K562 (cell line): ENCODE data around the gene SRP54. TPM values are rescaled to one million over a fixed set of nuclear protein-coding genes. Genes with fewer than 3 reads are reported as not detected.

Source experiments
- AFF1 ChIP-seq, 2 experiments: fragments of 450-650 bp; IDR thresholded peaks; 2 replicates each; pipeline ENCODE4 v1.6.1; 2018; ENCODE audit warnings: mild to moderate bottlenecking in 2 of 2, low read depth in 1 of 2; ENCODE audit not compliant: partially characterized antibody in 2 of 2
- ATF7 ChIP-seq: fragments of 450-650 bp; IDR thresholded peaks from 2 replicates; pipeline ENCODE4 v1.7.1; 2014; ENCODE audit warnings: mild to moderate bottlenecking, moderate library complexity
- E2F5 ChIP-seq: sonication (generic); formaldehyde crosslinking; IDR thresholded peaks from 2 replicates; pipeline ENCODE4 v1.8.0; 2022; ENCODE audit warnings: mild to moderate bottlenecking, missing genetic modification reagents
- ELF2 ChIP-seq: fragments of 250-450 bp; sonication (Bioruptor Pico); IDR thresholded peaks from 2 replicates; pipeline ENCODE4 v1.5.0; 2021; ENCODE audit warnings: mild to moderate bottlenecking
- JUND ChIP-seq, 2 experiments: IDR thresholded peaks; 2 replicates in 1 of 2; 3 replicates in 1 of 2; pipeline ENCODE4 v1.6.1; 2011; ENCODE audit warnings: borderline replicate concordance in 2 of 2, low read depth in 2 of 2, low read length in 2 of 2, improper control_type of control experiment in 1 of 2, missing biosample characterization in 1 of 2, missing genetic modification characterization in 1 of 2, missing genetic modification reagents in 1 of 2
- KLF6 ChIP-seq: fragments of 250-450 bp; sonication (Bioruptor Pico); IDR thresholded peaks from 2 replicates; pipeline ENCODE4 v1.4.0; 2020; ENCODE audit warnings: mild to moderate bottlenecking, moderate library complexity, borderline replicate concordance
- POLR2AphosphoS2 ChIP-seq: IDR thresholded peaks from 2 replicates; pipeline ENCODE4 v1.6.1; 2012; ENCODE audit warnings: low read length, improper control_type of control experiment
- SOX6 ChIP-seq: fragments of 450-650 bp; IDR thresholded peaks from 2 replicates; pipeline ENCODE4 v1.6.1; 2014; ENCODE audit warnings: mild to moderate bottlenecking
- TCFL5 ChIP-seq: fragments of 250-450 bp; sonication (Bioruptor Pico); conservative IDR thresholded peaks from 2 replicates; pipeline ENCODE4 v1.6.1; 2021; ENCODE audit warnings: mild to moderate bottlenecking, moderate library complexity, matching md5 sums
- TGIF2 ChIP-seq: sonication (generic); formaldehyde crosslinking; IDR thresholded peaks from 2 replicates; pipeline ENCODE4 v1.8.1; 2022; ENCODE audit warnings: mild to moderate bottlenecking, missing genetic modification reagents, moderate library complexity
- ZBTB40 ChIP-seq, 2 experiments: fragments of 450-650 bp in 1 of 2; sonication (generic) in 1 of 2; formaldehyde crosslinking in 1 of 2; IDR thresholded peaks; 2 replicates each; pipeline versions ENCODE4 v1.7.1 to v1.9.0; 2016 to 2022; ENCODE audit warnings: inconsistent platforms in 1 of 2, mild to moderate bottlenecking in 1 of 2, missing genetic modification reagents in 1 of 2
- polyA plus RNA-seq, 8 experiments: library from polyadenylated mRNA; depleted of rRNA in 4 of 8; stranded (reverse) in 5 of 8; unstranded in 3 of 8; fragments of >200 nt; fragmentation: Nextera tagmentation in 2 of 8; fragmentation: Illumina TruSeq in 1 of 8; extraction: Ambion mirVana in 2 of 8; extraction: Trizol in 1 of 8; gene quantifications; 2 replicates each; pipeline versions ENCODE4 v1.2.1 to v1.2.3, GENCODE V29; 2011 to 2014; ENCODE audit warnings: inconsistent platforms in 1 of 8, missing spikeins in 1 of 8
- total RNA-seq, 7 experiments: library from RNA; depleted of rRNA in 6 of 7; stranded (reverse); fragments of >200 nt in 6 of 7; fragmentation: Illumina TruSeq in 2 of 7; extraction: Trizol in 2 of 7; gene quantifications; 2 replicates each; pipeline versions ENCODE4 v1.2.1 to v1.2.3, GENCODE V29; 2011 to 2021; ENCODE audit warnings: low replicate concordance in 1 of 7

Gene SRP54
- total and polyA plus RNA-seq, 9 of the 15 experiments (the other 6 are each of a cell fraction or from before 2014, with no cell fraction given): 28.6 to 69.8 (median 51.7) TPM

DNA sequence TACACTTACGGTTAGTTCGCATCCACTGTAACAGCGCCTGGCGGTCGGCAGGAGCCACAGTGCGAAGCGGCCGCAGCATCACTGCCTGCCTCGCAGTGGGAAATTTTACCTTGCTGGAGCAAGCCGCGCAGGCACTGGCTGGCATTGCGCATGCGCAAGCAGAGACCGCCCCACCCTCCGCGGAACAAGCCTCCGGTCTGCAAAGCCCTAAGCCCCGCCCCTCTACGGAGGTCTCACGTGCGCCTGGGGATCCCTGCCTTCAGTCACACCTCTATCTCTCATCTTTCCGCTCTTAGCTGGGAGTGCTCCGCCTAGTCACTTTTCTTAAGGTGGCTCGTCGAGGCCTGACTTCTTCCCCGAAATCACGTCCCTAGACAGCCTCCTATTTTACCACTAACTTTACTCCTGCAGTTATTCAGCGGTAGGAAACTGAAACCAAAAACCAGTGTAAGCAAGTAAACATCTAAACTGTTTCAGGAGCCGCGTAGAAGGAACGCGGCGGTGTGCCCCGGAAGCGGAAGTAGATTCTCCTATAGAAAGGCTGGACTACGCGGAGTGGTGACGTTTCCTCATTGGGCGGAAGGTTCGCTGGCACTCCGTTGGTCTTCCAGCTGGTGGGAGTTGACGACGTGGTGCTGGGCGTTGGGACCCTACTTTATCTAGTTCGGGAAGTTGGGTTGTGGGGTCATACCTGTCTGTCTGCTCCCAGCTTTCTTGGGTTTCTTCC lies at the start of gene SRP54 (continued):
- TF ChIP-seq ZBTB40 (IDR thresholded peaks at IDR 0.05): peak; percentile 98
- no peak for TF ChIP-seq ZBTB40 (CRISPR knock-in tag; IDR thresholded peaks at IDR 0.05)
- no peak for TF ChIP-seq E2F5 (CRISPR knock-in tag)
- TF ChIP-seq ELF2 (CRISPR knock-in tag): peak; percentile 73; the same call in 1 of the 2 replicates
- TF ChIP-seq TCFL5 (CRISPR knock-in tag): no peak
- TF ChIP-seq ATF7: peak; percentile 84
- TF ChIP-seq TGIF2: no peak; the same call in 1 of the 2 replicates
- TF ChIP-seq JUND (IDR thresholded peaks at IDR 0.05; ENCODE audit: borderline replicate concordance, low read depth, low read length): peak; percentile 22; the same call in 1 of the 2 replicates
- peak; percentile 10; the same call in 2 of the 3 replicates for TF ChIP-seq JUND (tag; IDR thresholded peaks at IDR 0.05; ENCODE audit: borderline replicate concordance, low read depth, low read length)
- TF ChIP-seq SOX6: peak; percentile 37; the same call in 1 of the 2 replicates
- peak; percentile 58; the same call in 1 of the 2 replicates for TF ChIP-seq POLR2AphosphoS2
- TF ChIP-seq AFF1 (IDR thresholded peaks at IDR 0.05; ENCODE audit: low read depth in 1 of 2, partially characterized antibody in 2 of 2): peak in 1 of 2 experiments; percentile 10
- TF ChIP-seq KLF6 (CRISPR knock-in tag): 0 out of 2 replicates have a peak, but pooled peaks have one; percentile 13
